Ovary (tissue), 9 donors: ENCODE measurements around the gene PRKG1. TPM values are rescaled to one million over a fixed set of nuclear protein-coding genes. Genes with fewer than 3 reads are reported as not detected.
A peak's percentile ranks its signal among the peaks of the same experiment; 100 is the strongest.

Experiments
- DNase-seq, 5 donors: peaks; one replicate each; pipeline ENCODE4 v3.0.0-alpha.2; 2019 to 2020
- H3K27ac ChIP-seq, 2 donors: fragments of 200-600 bp; one replicate each; pipeline versions ENCODE4 v1.5.1 to v1.8.0; 2019 to 2022
- H3K27me3 ChIP-seq: fragments of 200-600 bp; one replicate; pipeline ENCODE4 v1.8.0; 2022
- H3K36me3 ChIP-seq: fragments of 200-600 bp; sonication (generic); one replicate; pipeline ENCODE4 v1.5.1; 2019
- H3K4me1 ChIP-seq: one replicate; pipeline ENCODE4 v1.8.1; 2013; ENCODE audit warnings: mild to moderate bottlenecking, moderate library complexity; ENCODE audit not compliant: insufficient read depth
- H3K4me3 ChIP-seq: fragments of 200-600 bp; sonication (generic); one replicate; pipeline ENCODE4 v1.5.1; 2017
- H3K9me3 ChIP-seq, 2 donors: fragments of 200-600 bp in 1 of 2; sonication (generic) in 1 of 2; one replicate each; pipeline versions ENCODE4 v1.5.1 to v1.8.1; 2013 to 2019; ENCODE audit warnings: mild to moderate bottlenecking in 1 of 2, moderate library complexity in 1 of 2
- EP300 ChIP-seq: sonication (generic); formaldehyde crosslinking; IDR thresholded peaks from one replicate; pipeline ENCODE4 v1.6.1; 2017; ENCODE audit warnings: antibody characterized with exemption
- POLR2A ChIP-seq: fragments of 450-650 bp; IDR thresholded peaks from one replicate; pipeline ENCODE4 v1.6.1; 2017; ENCODE audit warnings: antibody characterized with exemption, mild to moderate bottlenecking, moderate library complexity
- WGBS, 3 donors: extraction: QIAGEN DNeasy Blood & Tissue Kit in 1 of 3; methylation state at CpG; one replicate each; pipeline versions ENCODE4 v1.1.5 to v1.1.7; 2013 to 2017; 5-methylcytosine and 5-hydroxymethylcytosine counted together
- intact Hi-C, 4 donors: fragments of 100-400 bp; cut with DNase I; formaldehyde crosslinking; loops; one replicate each; pipeline versions ENCODE4 v1.11.0 to v1.15.1; 2022 to 2023
- polyA plus RNA-seq, 2 donors: library from polyadenylated mRNA; stranded (reverse); fragments of 200-250 nt in 1 of 2; fragments of 350-450 nt in 1 of 2; fragmentation: Illumina TruSeq in 1 of 2; extraction: RNeasy Lipid Tissue Mini Kit (QIAGEN cat#74804) in 1 of 2; gene quantifications; one replicate each; pipeline ENCODE4 v1.2.3, GENCODE V29; 2013 to 2014
- total RNA-seq, 7 donors: library from RNA; depleted of rRNA in 2 of 7; stranded (reverse); fragments of >200 nt in 2 of 7; fragmentation: NEBNext Ultra II Directional in 3 of 7; extraction: Animal tissue kit (Norgen Biotek cat#: 25700) in 3 of 7; gene quantifications; one replicate each; pipeline versions ENCODE4 v1.1.0 to v1.2.4, GENCODE V29; 2016 to 2023
- TF ChIP-seq, protein P1 (sequence below), 3 donors: fragments of 450-650 bp in 2 of 3; fragments of 200-600 bp in 1 of 3; IDR thresholded peaks; one replicate each; pipeline versions ENCODE4 v1.5.1 to v1.8.0; 2016 to 2022; ENCODE audit warnings: antibody characterized with exemption in 3 of 3, mild to moderate bottlenecking in 1 of 3
- donor health status: DM: no; HTN: no; CAD: no; lungs with moderate emphysema.
- donor health status: DM: no; HTN: no; CAD: no.
- donor health status: Bipolar disorder and iron deficiency.
- donor health status: DM: yes; HTN: yes; CAD: no.
- donor health status: DM: no; HTN: no; CAD: no.
- donor health status: DM: yes; HTN: yes; CAD: no.

The PRKG1 gene
- total and polyA plus RNA-seq, 9 donors, result 2.8 to 21.1 (median 15.7) TPM

DNA sequence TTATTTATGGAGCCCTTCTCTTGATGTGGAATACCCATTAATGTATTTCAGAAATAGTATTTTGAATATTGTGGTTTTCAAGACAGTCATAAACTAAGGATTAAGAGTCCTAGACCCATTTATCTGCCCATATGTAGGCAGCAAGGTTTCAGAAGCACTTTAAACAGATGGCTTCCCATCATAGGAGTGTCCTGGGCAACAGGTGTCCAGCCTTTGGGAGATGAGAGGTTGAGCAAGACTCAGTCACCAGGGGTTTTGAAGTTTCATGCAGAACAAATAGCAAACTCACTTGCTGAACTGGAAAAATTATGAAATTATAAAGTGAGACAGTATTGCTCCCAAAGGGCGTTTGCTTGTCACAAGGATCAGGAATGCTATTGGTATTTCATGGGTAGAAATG lies 818.0 kb downstream of the PRKG1 start:
- no peak overlapping the region for H3K27ac ChIP-seq
- 90 to 95% (median 90%) methylated on average over 1 of the region's 1 CpG for WGBS, 3 donors
- no peak for TF ChIP-seq POLR2A
- no peaks in the 10 kb centered on the region for H3K36me3 ChIP-seq
- no peak overlapping the region for H3K4me3 ChIP-seq
- intact Hi-C loops, result loop anchor here in 2 of 4 donors (10.0 kb wide), 1 partner anchor 188 kb away; no protein-coding TSS in a partner anchor
- H3K4me1 ChIP-seq, result peaks cover 6% of the 10 kb centered on the region
- H3K27me3 ChIP-seq, result no peaks in the 10 kb centered on the region
- no peak for DNase-seq
- no peaks in the 10 kb centered on the region for H3K9me3 ChIP-seq

DNA sequence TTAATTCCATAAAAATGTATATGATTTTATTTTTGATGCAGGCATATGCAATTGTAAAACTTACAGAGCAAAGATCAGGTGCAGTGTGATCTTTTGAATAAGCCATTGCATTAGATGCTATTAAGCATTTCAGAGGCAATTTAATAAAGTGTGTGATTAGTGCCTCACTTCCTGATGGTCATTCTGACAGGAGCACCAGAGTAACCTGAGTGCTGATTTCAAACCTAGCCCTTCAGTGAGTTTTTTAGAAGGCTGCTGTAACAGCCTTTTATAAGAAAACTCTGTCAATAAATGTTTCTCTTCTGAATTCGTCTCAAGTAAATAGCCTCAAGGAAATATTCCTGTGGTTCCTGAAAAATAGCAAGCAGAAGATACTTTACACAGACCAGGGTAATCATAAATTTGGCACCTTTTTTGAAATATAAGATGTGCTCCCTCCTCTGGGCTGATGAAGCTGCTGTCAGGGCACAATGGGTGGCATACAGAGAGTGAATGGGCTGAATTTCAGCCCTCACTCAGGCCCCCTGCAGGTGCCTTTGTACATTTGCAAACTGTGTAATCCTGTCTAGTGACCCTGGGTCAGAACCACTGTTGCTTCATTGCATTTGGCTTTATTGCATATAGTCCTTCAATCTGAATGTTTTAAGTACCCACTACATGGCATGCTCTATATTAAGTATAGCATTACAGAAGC lies 818.8 kb downstream of the PRKG1 start:
- TF ChIP-seq, protein P1, sequence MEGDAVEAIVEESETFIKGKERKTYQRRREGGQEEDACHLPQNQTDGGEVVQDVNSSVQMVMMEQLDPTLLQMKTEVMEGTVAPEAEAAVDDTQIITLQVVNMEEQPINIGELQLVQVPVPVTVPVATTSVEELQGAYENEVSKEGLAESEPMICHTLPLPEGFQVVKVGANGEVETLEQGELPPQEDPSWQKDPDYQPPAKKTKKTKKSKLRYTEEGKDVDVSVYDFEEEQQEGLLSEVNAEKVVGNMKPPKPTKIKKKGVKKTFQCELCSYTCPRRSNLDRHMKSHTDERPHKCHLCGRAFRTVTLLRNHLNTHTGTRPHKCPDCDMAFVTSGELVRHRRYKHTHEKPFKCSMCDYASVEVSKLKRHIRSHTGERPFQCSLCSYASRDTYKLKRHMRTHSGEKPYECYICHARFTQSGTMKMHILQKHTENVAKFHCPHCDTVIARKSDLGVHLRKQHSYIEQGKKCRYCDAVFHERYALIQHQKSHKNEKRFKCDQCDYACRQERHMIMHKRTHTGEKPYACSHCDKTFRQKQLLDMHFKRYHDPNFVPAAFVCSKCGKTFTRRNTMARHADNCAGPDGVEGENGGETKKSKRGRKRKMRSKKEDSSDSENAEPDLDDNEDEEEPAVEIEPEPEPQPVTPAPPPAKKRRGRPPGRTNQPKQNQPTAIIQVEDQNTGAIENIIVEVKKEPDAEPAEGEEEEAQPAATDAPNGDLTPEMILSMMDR (IDR thresholded peaks at IDR 0.05), result peak in 1 of 3 donors; percentile 14
- no peak for TF ChIP-seq POLR2A
- H3K27ac ChIP-seq, result no peak overlapping the region
- DNase-seq, result peak in 1 of 5 donors; percentile 29
- H3K4me3 ChIP-seq, result no peak overlapping the region
- no peaks in the 10 kb centered on the region for H3K36me3 ChIP-seq
- no peaks in the 10 kb centered on the region for H3K27me3 ChIP-seq
- 41 to 70% (median 67%) methylated on average over 1 of the region's 1 CpG for WGBS, 3 donors
- peaks cover 6% of the 10 kb centered on the region for H3K4me1 ChIP-seq
- intact Hi-C loops, result loop anchor here in 2 of 4 donors (10.0 kb wide), 1 partner anchor 188 kb away; no protein-coding TSS in a partner anchor
- H3K9me3 ChIP-seq, result no peaks in the 10 kb centered on the region

DNA sequence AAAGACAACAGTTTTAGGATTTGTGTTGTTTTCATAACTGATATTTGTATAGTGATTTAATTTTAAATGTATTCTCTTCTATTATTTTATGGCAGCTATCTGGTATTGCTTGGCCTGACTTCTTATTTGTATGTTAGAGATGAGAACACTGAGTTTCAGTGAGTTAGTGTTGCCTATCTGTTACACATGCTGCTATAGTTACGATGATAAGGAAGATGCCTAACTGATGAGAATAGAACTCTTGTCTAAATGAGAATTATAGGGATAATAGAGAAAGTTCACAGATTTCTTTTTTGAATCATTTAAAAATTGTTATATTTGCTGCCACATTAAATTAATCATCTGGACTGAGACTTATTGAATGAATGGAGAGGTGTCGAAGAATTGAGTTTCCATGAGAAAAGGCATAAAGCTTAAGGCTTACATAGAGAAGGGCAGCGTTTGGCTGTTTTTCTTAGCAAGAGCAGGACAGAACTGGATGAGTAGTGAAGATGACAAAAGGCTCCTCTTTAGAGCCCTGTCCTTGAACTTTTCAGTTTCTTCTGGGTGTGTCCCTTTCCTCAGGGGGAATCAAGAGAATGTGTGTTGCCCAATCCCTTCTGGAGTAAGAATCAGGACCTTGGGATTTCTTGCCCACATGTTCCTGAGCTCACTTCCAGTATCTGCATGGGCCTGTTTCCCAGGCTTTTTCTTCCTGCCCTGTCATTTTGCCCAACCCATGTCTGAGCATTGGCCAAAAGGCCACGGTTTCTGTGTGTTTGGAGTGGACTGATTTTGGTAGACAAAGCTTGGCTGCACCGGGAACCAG lies 820.7 kb downstream of the PRKG1 start:
- no peaks in the 10 kb centered on the region for H3K36me3 ChIP-seq
- no peaks in the 10 kb centered on the region for H3K9me3 ChIP-seq
- H3K4me1 ChIP-seq, result peaks cover 6% of the 10 kb centered on the region
- intact Hi-C loops, result loop anchor here in 2 of 4 donors (10.0 kb wide), 1 partner anchor 190 kb away; no protein-coding TSS in a partner anchor
- DNase-seq, result peak; percentile 49 to 81 (median 71)
- no peak overlapping the region for H3K4me3 ChIP-seq
- TF ChIP-seq EP300 (peak; percentile 94), POLR2A (no peak)
- no peaks in the 10 kb centered on the region for H3K27me3 ChIP-seq
- H3K27ac ChIP-seq, result peak overlapping the region; percentile 34 to 60
- WGBS, 3 donors, result 45 to 62% (median 53%) methylated on average over 5 of the region's 5 CpGs

DNA sequence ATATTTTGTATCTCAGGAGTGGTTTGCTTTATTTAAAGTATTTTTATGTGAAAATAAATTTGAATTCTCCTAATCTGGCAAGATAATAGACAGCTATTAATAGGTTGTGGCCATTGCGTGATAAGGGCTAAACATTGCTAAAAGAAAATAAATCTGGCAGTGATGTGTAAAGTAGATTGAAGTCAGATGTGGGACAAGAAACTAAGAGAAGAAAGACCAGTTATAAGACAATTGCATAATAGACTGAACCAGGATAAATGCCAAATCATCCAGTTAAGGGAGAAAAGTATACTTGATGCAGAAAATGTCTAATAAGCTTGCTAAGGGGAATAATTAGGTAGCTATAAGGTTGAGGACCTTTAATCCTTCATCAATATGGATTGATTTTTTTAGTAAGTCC lies 822.6 kb downstream of the PRKG1 start:
- peak overlapping the region in 1 of 2 donors; percentile 60 for H3K27ac ChIP-seq

DNA sequence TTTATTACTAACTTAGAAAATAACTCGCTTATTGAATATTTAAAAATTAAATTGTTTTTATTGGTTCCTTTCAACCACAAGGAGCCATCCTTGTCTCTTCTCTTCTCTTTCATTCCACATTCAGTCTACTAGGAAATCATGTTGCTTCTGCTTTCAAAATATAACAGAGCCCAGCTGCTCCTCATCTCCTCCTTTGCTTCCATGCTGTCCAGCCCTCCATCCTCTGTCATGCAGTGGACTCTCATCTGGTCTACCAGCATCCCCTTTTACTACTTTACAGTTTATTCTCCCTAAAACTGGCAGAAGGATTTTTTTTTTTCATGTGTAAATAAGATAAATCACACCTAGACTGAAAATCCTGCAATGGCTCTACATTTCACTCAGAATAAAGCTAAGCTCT lies 823.3 kb downstream of the PRKG1 start:
- no peaks in the 10 kb centered on the region for H3K9me3 ChIP-seq
- TF ChIP-seq, protein P1 (IDR thresholded peaks at IDR 0.05), result no peak
- TF ChIP-seq POLR2A, result no peak
- no peak for TF ChIP-seq EP300
- 84 to 94% (median 89%) methylated on average over 1 of the region's 1 CpG for WGBS, 3 donors
- H3K27ac ChIP-seq, result peak overlapping the region in 1 of 2 donors; percentile 24
- H3K36me3 ChIP-seq, result no peaks in the 10 kb centered on the region
- H3K27me3 ChIP-seq, result no peaks in the 10 kb centered on the region
- intact Hi-C loops, result loop anchor here in 2 of 4 donors (10.0 kb wide), 1 partner anchor 193 kb away; no protein-coding TSS in a partner anchor
- no peak overlapping the region for H3K4me3 ChIP-seq
- peaks cover 6% of the 10 kb centered on the region for H3K4me1 ChIP-seq
- no peak for DNase-seq

More for the DNA sequence above, 822.6 kb downstream of the PRKG1 start:
- intact Hi-C loops, result loop anchor here in 2 of 4 donors (10.0 kb wide), 1 partner anchor 192 kb away; no protein-coding TSS in a partner anchor
- no peaks in the 10 kb centered on the region for H3K27me3 ChIP-seq
- H3K36me3 ChIP-seq, result no peaks in the 10 kb centered on the region
- DNase-seq, result no peak
- WGBS, 3 donors, result 21 to 37% (median 29%) methylated on average over 1 of the region's 1 CpG
- no peak for TF ChIP-seq EP300
- TF ChIP-seq, protein P1 (IDR thresholded peaks at IDR 0.05), result no peak
- TF ChIP-seq POLR2A, result no peak
- H3K9me3 ChIP-seq, result no peaks in the 10 kb centered on the region
- H3K4me3 ChIP-seq, result no peak overlapping the region
- H3K4me1 ChIP-seq, result peaks cover 6% of the 10 kb centered on the region
